WTC11 (cell line): ENCODE results near the gene OR2V1. TPM values are rescaled to one million over a fixed set of nuclear protein-coding genes. Genes with fewer than 3 reads are reported as not detected.

Experiments
- ATAC-seq: fragments of 200-7000 bp; cut with Tn5 transposase; 2 replicates; pipeline ENCODE4 v1.10.0; 2021; ENCODE audit warnings: mild to moderate bottlenecking, moderate library complexity
- CTCF ChIA-PET: fragments of 300-600 bp; sonication (Branson Sonifier 250); formaldehyde crosslinking; loops from one replicate; lab custom pipeline; 2021; ENCODE audit warnings: antibody characterized with exemption; lab: Charles Lee
- POLR2A ChIA-PET: fragments of 350-600 bp; sonication (Branson Sonifier 250); formaldehyde crosslinking; loops from one replicate; lab custom pipeline; 2021; ENCODE audit warnings: antibody characterized with exemption; lab: Charles Lee
- DNase-seq: peaks from one replicate; pipeline ENCODE4 v3.0.0; 2021; ENCODE audit warnings: low spot score
- H3K27ac Mint-ChIP-seq: 2 replicates; pipeline ENCODE4 v1.8.0; 2021; ENCODE audit warnings: mixed read lengths
- H3K27me3 Mint-ChIP-seq: 2 replicates; pipeline ENCODE4 v1.8.0; 2021; ENCODE audit warnings: low read depth, mild to moderate bottlenecking, moderate library complexity, mixed read lengths
- H3K36me3 Mint-ChIP-seq: 2 replicates; pipeline ENCODE4 v1.8.0; 2021; ENCODE audit warnings: mixed read lengths
- H3K4me1 Mint-ChIP-seq: 2 replicates; pipeline ENCODE4 v1.8.0; 2022; ENCODE audit warnings: mixed read lengths
- H3K4me3 Mint-ChIP-seq: 2 replicates; pipeline ENCODE4 v1.8.0; 2021; ENCODE audit warnings: mild to moderate bottlenecking, moderate library complexity, mixed read lengths
- H3K9me3 Mint-ChIP-seq: 2 replicates; pipeline ENCODE4 v1.8.0; 2021; ENCODE audit warnings: mixed read lengths
- AFF4 ChIP-seq: sonication (generic); formaldehyde crosslinking; IDR thresholded peaks from 2 replicates; pipeline ENCODE4 v1.8.1; 2023; ENCODE audit warnings: mild to moderate bottlenecking, missing genetic modification reagents, borderline replicate concordance
- CBFB ChIP-seq: sonication (generic); formaldehyde crosslinking; IDR thresholded peaks from 2 replicates; pipeline ENCODE4 v1.8.1; 2022; ENCODE audit warnings: mild to moderate bottlenecking, low read depth, missing genetic modification reagents
- CREM ChIP-seq: sonication (generic); formaldehyde crosslinking; IDR thresholded peaks from 2 replicates; pipeline ENCODE4 v1.8.1; 2022; ENCODE audit warnings: mild to moderate bottlenecking, missing genetic modification reagents, moderate library complexity
- ERG ChIP-seq: fragments of 250-450 bp; sonication (Bioruptor Pico); IDR thresholded peaks from 2 replicates; pipeline ENCODE4 v1.8.0; 2021; ENCODE audit warnings: mild to moderate bottlenecking
- ETV6 ChIP-seq: sonication (generic); formaldehyde crosslinking; IDR thresholded peaks from 2 replicates; pipeline ENCODE4 v1.8.1; 2022; ENCODE audit warnings: mild to moderate bottlenecking, missing genetic modification reagents
- FOXJ3 ChIP-seq: sonication (generic); formaldehyde crosslinking; IDR thresholded peaks from 2 replicates; pipeline ENCODE4 v1.9.0; 2021; ENCODE audit warnings: missing genetic modification reagents, mild to moderate bottlenecking, borderline replicate concordance
- FOXP4 ChIP-seq: sonication (generic); formaldehyde crosslinking; IDR thresholded peaks from 2 replicates; pipeline ENCODE4 v1.8.0; 2022; ENCODE audit warnings: mild to moderate bottlenecking, missing genetic modification reagents
- GRHL2 ChIP-seq: fragments of 250-450 bp; sonication (Bioruptor Pico); IDR thresholded peaks from 2 replicates; pipeline ENCODE4 v1.8.0; 2022; ENCODE audit warnings: mild to moderate bottlenecking, moderate library complexity; ENCODE audit not compliant: insufficient replicate concordance, severe bottlenecking
- IRF1 ChIP-seq: sonication (generic); formaldehyde crosslinking; IDR thresholded peaks from 2 replicates; pipeline ENCODE4 v1.8.0; 2023; ENCODE audit warnings: missing genetic modification reagents
- JAZF1 ChIP-seq: fragments of 250-450 bp; sonication (Bioruptor Pico); IDR thresholded peaks from 2 replicates; pipeline ENCODE4 v1.9.0; 2021; ENCODE audit warnings: moderate library complexity, mild to moderate bottlenecking, inconsistent platforms
- NFATC4 ChIP-seq: fragments of 250-450 bp; sonication (Bioruptor Pico); IDR thresholded peaks from 2 replicates; pipeline ENCODE4 v1.9.0; 2021; ENCODE audit warnings: mild to moderate bottlenecking
- NFE2L1 ChIP-seq: sonication (generic); formaldehyde crosslinking; IDR thresholded peaks from 2 replicates; pipeline ENCODE4 v1.8.1; 2023; ENCODE audit warnings: missing genetic modification reagents
- NR2C2 ChIP-seq: sonication (generic); formaldehyde crosslinking; IDR thresholded peaks from 2 replicates; pipeline ENCODE4 v1.8.0; 2022; ENCODE audit warnings: mild to moderate bottlenecking, missing genetic modification reagents
- NR3C1 ChIP-seq: sonication (generic); formaldehyde crosslinking; conservative IDR thresholded peaks from 2 replicates; pipeline ENCODE4 v1.8.1; 2023; ENCODE audit warnings: low read depth, mild to moderate bottlenecking, missing genetic modification reagents
- ZBTB21 ChIP-seq: sonication (generic); formaldehyde crosslinking; IDR thresholded peaks from 2 replicates; pipeline ENCODE4 v1.8.1; 2023; ENCODE audit warnings: mild to moderate bottlenecking, missing genetic modification reagents, borderline replicate concordance
- total RNA-seq: library from RNA; stranded (reverse); gene quantifications from 3 replicates; pipeline ENCODE4 v1.2.3, GENCODE V29; 2021
- TF ChIP-seq, protein P1 (sequence below): sonication (generic); formaldehyde crosslinking; conservative IDR thresholded peaks from 2 replicates; pipeline ENCODE4 v1.8.1; 2023; ENCODE audit warnings: mild to moderate bottlenecking, low read depth, missing genetic modification reagents, moderate library complexity
- TF ChIP-seq, protein P2 (sequence below): sonication (generic); formaldehyde crosslinking; IDR thresholded peaks from 2 replicates; pipeline ENCODE4 v1.8.1; 2023; ENCODE audit warnings: mild to moderate bottlenecking, missing genetic modification reagents
- TF ChIP-seq, protein P3 (sequence below): sonication (generic); formaldehyde crosslinking; IDR thresholded peaks from 2 replicates; pipeline ENCODE4 v1.8.1; 2022; ENCODE audit warnings: low read depth, mild to moderate bottlenecking, moderate library complexity, missing genetic modification reagents, borderline replicate concordance

Gene OR2V1
- total RNA-seq, 1 experiment from 2014 or later: not detected

DNA sequence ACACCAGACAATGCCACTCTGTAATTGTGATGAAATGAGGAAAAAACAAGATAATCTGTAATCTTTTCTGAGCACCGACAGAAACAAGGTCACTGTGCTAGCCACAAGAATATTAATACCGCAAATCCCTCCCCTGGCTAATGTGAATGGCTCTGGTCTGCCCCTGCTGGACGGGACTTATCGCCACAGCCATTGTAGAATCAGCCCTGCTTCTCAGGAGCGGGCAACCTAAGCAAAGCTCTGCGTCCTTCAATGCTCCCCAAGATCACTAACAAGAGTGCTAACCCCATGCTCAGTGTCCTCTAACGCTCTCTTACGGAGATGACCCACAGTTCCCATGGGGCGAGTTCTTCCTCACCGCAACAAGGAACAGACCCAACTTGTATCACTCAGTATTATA is 42.7 kb downstream of the OR2V1 start (continued):
- TF ChIP-seq, protein P1, sequence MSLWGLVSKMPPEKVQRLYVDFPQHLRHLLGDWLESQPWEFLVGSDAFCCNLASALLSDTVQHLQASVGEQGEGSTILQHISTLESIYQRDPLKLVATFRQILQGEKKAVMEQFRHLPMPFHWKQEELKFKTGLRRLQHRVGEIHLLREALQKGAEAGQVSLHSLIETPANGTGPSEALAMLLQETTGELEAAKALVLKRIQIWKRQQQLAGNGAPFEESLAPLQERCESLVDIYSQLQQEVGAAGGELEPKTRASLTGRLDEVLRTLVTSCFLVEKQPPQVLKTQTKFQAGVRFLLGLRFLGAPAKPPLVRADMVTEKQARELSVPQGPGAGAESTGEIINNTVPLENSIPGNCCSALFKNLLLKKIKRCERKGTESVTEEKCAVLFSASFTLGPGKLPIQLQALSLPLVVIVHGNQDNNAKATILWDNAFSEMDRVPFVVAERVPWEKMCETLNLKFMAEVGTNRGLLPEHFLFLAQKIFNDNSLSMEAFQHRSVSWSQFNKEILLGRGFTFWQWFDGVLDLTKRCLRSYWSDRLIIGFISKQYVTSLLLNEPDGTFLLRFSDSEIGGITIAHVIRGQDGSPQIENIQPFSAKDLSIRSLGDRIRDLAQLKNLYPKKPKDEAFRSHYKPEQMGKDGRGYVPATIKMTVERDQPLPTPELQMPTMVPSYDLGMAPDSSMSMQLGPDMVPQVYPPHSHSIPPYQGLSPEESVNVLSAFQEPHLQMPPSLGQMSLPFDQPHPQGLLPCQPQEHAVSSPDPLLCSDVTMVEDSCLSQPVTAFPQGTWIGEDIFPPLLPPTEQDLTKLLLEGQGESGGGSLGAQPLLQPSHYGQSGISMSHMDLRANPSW (CRISPR knock-in tag): no peak
- no peak for TF ChIP-seq NFATC4 (CRISPR knock-in tag)

DNA sequence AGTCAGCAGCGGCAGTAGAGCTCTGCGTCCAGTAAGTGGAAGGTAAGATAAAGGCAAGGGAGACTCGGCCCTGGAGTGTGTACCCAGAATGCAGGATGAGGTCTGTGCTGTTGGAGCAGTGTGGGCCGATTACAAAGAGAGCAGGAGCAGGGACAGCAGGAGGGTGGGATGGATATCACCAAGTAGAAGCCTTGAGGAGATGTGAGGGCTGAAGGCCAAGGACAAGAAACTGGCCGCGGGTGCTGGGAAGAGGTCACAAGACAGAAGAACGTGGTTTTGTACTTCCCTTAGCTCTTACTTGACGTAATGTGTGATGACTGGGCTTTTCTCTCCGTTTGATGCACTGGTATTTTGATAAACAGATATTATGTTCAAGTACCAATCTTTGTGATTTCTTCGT is 43.7 kb downstream of the OR2V1 start:
- no peak overlapping the region for H3K4me3 Mint-ChIP-seq
- peaks cover 13% of the 10 kb centered on the region for H3K4me1 Mint-ChIP-seq
- DNase-seq (no peak), ATAC-seq (no peak)
- ChIA-PET CTCF (interaction anchor here (0.9 to 2.5 kb wide), 9 partner anchors 13 to 301 kb away, joined by 3 to 25 read pairs (median 6); partner anchors contain the start of gene MGAT1), POLR2A (no interaction called here)
- no peak overlapping the region for H3K27ac Mint-ChIP-seq
- H3K9me3 Mint-ChIP-seq: no peaks in the 10 kb centered on the region
- H3K27me3 Mint-ChIP-seq: peaks cover 22% of the 10 kb centered on the region
- no peaks in the 10 kb centered on the region for H3K36me3 Mint-ChIP-seq
- TF ChIP-seq NFE2L1 (CRISPR knock-in tag) (no peak), ERG (CRISPR knock-in tag) (no peak), NR2C2 (CRISPR knock-in tag) (no peak), JAZF1 (no peak)
- TF ChIP-seq, protein P2, sequence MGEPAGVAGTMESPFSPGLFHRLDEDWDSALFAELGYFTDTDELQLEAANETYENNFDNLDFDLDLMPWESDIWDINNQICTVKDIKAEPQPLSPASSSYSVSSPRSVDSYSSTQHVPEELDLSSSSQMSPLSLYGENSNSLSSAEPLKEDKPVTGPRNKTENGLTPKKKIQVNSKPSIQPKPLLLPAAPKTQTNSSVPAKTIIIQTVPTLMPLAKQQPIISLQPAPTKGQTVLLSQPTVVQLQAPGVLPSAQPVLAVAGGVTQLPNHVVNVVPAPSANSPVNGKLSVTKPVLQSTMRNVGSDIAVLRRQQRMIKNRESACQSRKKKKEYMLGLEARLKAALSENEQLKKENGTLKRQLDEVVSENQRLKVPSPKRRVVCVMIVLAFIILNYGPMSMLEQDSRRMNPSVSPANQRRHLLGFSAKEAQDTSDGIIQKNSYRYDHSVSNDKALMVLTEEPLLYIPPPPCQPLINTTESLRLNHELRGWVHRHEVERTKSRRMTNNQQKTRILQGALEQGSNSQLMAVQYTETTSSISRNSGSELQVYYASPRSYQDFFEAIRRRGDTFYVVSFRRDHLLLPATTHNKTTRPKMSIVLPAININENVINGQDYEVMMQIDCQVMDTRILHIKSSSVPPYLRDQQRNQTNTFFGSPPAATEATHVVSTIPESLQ (CRISPR knock-in tag): no peak

DNA sequence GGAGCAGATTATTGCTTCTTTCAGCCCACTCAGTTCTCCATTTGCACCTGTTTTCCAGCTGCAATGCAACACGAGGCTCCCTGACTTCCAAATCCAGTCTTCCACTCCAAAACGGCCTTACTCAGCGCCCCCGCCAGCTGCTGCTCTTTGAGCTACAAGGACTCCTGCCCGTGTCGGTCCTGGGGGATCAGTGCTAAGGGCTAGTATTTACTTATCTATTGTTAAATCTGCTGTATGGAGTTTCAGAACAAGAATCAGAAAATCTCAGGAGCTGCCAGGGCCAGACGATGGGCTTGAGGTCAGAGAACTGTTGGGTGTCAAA is 44.1 kb downstream of the OR2V1 start:
- no peak for DNase-seq
- H3K4me1 Mint-ChIP-seq: peaks cover 13% of the 10 kb centered on the region
- peaks cover 22% of the 10 kb centered on the region for H3K27me3 Mint-ChIP-seq
- ChIA-PET CTCF (interaction anchor here (0.9 to 2.5 kb wide), 4 partner anchors 13 to 218 kb away, joined by 3 to 25 read pairs (median 10); no protein-coding TSS in a partner anchor), POLR2A (no interaction called here)
- H3K36me3 Mint-ChIP-seq: no peaks in the 10 kb centered on the region
- no peak for ATAC-seq
- no peaks in the 10 kb centered on the region for H3K9me3 Mint-ChIP-seq
- no peak overlapping the region for H3K27ac Mint-ChIP-seq
- H3K4me3 Mint-ChIP-seq: no peak overlapping the region
- no peak for TF ChIP-seq FOXP4
- no peak for TF ChIP-seq GRHL2 (CRISPR knock-in tag)
- TF ChIP-seq ETV6 (CRISPR knock-in tag): no peak
- no peak for TF ChIP-seq NR3C1 (CRISPR knock-in tag)
- no peak for TF ChIP-seq CBFB (CRISPR knock-in tag)
- no peak for TF ChIP-seq ZBTB21 (CRISPR knock-in tag)
- TF ChIP-seq CREM: no peak
- TF ChIP-seq AFF4: no peak
- no peak for TF ChIP-seq FOXJ3
- TF ChIP-seq IRF1: no peak
- TF ChIP-seq, protein P3, sequence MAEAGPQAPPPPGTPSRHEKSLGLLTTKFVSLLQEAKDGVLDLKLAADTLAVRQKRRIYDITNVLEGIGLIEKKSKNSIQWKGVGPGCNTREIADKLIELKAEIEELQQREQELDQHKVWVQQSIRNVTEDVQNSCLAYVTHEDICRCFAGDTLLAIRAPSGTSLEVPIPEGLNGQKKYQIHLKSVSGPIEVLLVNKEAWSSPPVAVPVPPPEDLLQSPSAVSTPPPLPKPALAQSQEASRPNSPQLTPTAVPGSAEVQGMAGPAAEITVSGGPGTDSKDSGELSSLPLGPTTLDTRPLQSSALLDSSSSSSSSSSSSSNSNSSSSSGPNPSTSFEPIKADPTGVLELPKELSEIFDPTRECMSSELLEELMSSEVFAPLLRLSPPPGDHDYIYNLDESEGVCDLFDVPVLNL (CRISPR knock-in tag): no peak
